GM21360 (cell line): ENCODE results near the gene SOS2.

ENCODE experiments used
- ATAC-seq: cut with Tn5 transposase; IDR thresholded peaks from one replicate; pipeline ENCODE4 v1.9.1; 2021; ENCODE audit warnings: mild to moderate bottlenecking, moderate library complexity; ENCODE audit not compliant: unreplicated experiment

SOS2 gene

DNA sequence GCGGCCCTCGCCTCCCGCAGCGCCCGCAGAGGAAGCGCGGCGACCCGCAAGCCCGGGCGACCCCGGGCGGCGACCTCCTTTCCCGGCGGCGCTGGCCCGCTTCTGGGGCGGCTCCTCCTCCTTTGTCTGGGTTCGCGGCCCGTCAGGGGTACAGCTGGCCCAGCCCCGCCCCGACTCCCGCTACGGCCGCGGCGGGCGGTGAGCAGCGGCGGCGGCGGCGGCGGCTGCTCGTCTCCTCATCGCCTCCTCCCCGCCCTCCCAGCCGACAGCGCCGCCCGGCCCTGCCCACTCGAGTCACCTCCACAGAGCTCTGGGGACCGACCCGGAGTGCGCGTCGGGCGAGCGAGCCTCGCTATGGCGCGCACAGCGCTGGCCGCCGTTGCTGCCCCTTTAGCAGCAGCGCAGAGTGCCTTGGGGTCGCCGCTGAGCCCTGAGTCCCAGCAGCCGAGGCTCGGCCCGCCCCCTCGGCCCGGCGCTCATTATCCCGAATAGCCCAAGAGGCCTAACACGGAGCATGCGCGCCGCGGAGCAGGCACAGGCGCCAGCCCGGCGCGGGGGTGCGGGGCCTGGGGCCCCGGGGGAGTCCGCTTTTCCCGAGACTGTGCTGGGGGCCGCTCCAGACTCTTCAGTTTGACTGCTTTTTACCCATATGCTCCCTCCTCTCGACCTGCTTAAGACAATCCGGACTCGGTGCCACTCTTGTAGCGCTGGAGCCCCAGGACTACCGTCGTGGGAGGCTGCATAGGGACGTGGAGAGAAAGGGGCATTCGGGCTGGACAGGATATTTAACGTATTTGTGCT is at the start of gene SOS2:
Gene SOS2 (minus strand): TSS at position 104 of the 801 bp plus-strand sequence. CDS start 295 bp downstream, outside the sequence.
- ATAC-seq, result peak; percentile 82

DNA sequence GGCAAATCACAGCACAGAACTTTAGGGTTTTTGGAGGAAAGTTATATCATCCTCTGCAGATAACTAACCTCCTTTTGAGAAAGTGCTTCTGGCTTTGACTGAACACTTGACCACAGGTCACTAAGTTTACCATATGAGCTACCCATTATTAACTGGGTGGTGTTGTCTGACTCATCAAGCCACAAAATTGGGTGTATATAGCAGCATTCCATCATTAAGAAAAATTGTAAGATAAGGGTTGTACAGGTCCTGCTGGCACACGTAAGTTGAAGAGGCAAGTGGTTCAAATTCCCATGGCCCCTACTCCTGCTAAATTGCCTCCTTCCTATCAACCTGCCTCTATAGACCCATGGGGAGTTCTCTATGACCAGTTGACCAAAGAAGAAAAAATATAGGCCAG is 41.1 kb upstream of the SOS2 start:
- ATAC-seq, result no peak

DNA sequence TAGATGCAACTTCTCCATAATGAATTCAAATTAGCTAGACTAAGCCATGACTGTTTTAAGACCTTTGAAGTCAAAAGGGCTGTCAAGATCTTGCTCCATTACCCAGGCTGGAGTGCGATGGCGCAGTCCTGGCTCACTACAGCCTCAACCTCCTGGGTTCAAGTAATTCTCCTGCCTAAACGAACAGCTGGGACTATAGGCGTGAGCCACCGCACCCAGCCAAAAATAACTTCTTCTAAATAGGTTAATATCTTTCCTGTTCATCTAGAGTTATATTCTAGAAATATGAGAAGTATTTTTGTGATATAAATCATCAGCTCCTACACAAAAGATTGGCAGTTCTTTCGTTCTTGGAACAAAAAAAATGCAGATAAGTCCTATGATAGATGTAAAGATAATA is 39.6 kb upstream of the SOS2 start:
- no peak for ATAC-seq

DNA sequence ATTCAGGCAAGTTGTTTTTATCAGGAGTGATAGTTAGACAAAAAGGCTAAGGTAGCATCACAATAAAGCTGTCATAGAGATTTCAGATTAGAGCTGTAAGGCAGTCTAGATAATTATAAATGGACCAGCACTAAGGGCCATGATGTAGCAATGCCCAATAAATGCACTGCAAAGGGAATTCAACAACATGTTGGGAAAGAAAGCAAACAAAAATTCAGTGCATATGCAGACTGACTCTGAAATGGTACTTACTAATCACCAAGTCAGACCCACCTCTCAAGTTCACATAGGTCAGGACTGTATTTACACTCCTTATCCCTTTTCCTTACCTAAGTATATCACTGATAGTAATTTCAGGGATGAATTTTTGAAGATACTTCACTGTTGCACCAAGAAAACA is 33.7 kb upstream of the SOS2 start:
- no peak for ATAC-seq

DNA sequence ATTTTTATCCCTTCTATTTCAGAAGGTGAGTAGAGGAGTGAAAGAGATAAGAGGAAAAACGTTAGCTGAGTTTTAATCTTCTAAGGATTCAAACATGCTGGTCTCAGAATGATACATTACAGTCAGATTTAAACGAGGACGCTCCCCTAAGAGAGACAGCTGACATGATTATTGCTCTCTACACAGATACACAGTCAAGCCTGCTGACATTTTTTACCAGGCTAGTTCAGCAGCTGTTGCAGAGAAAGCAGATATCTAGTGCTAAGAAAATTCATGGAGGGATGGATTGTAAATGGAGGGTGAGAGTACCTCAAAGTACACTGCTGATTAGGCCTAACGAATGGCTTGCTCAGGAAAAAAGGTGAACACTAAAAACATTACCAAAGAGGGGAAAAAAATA is 31.9 kb upstream of the SOS2 start:
- no peak for ATAC-seq

DNA sequence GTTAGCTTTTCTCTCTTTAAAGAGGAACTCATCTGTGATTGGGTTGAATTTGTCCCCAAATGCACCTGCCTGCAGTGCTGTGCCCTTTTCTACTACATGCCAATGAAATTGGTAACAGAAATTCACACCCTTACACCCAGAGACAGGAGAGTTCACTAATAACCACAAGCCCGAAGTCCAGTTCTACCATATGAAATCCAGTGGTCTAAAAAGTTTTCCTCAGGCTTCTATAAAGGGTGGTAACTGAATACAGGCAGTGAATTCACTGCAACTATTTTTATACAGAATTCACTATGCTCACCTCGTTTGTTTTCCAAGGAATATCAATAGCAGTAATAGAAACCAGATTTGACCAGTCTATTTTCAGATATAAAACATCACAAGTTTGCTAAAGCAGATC is 31.5 kb upstream of the SOS2 start:
- no peak for ATAC-seq

DNA sequence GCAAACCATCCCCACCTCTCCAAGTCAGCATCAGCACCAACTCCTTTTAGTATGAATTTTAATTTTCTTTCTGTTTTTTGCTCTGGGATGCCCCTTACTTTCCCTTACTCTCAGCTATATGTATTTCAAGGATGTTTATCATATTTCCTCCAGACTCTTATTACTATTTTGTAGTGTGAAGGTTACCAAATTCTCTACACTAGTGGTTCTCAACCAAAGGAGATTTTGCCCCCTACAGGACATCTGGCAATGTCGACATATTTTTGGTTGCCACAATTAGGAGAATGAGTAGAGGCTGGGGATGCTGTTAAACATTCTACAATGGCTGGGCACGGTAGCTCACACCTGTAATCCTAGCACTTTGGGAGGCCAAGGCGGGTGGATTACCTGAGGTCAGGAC is 29.1 kb upstream of the SOS2 start:
- no peak for ATAC-seq

DNA sequence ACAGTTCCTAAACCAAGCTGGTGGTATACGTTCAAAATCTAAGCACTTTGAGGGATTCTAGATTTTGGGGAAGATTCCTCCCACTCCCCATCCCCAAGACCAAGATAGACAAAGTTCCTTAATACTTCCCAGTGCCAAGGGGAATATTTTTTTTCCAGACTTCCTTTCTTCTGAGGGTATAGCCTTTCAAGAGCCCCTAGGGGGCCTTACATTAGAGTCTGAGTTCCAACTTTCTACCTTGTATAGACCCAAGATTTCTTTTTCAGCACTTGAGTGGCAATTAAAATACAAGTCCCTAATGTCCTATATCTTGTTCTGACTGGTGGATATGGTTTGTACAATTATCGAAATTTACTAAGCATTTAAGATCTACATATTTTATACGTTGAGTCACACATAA is 28.7 kb upstream of the SOS2 start:
- ATAC-seq, result no peak

DNA sequence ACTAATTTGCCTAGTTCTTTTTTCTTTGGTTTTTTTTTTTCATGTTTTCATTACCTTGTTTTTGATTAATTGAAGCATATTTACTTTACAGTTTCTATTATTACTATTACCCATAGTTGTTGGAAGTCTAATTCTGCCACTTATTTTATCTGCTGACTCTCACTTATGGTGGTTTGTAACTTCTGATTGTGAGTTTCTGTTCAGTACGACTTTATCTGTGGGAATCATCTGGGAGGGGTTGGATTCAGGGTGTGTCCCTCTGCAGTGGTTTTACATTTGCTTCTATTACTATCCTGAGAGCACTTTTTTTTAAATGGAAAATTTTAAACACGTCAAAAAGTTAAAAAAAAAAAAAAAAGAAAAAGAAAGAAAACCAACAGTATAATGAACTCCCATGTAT is 26.4 kb upstream of the SOS2 start:
- ATAC-seq, result no peak

DNA sequence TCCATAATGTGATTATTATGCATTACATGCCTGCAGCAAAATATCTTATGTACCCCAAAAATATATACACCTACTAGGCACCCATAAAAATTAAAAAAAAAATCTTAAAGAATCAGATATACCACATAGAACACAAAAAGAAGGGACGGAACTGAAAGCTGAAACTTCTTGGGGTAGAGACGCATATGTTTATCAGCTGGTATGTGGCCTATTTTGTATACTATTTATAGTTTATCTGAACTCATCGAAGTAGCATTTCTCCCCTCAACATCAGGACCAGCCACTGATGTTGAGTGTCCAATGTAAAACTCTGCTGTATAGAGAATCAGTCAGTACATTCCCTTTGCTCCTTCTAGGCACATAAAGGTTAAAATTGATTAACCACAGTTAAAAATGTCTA is 22.9 kb upstream of the SOS2 start:
- ATAC-seq, result no peak

DNA sequence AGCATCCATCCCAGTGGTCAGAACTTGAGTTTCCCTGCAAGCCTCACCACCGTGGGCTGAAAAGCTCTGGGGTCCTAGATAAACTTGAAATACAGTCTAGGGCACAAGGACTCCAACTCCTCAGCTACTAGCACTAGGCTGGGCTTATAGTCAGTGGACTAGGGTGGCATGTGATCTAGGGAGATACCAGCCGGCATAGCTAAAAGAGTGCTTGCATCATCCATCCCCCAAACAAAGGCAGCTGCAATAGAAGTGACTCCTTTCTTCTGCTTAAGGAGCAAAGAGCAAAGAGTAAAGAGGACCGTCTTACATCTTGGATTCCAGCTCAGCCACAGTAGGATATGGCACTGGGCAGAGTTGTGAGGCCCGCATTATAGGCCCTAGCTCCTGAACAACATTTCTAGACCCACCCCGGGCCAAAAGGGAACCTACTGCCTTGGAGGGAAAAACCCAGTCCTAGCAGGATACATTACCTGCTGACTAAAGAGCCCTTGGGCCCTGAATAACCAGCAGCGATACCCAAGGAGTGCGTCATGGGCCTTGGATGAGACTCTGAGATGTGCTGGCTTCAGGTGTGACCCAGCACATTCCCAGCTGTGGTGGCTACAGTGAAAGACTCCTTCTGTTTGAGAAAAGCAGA is 17.9 kb upstream of the SOS2 start:
- no peak for ATAC-seq

DNA sequence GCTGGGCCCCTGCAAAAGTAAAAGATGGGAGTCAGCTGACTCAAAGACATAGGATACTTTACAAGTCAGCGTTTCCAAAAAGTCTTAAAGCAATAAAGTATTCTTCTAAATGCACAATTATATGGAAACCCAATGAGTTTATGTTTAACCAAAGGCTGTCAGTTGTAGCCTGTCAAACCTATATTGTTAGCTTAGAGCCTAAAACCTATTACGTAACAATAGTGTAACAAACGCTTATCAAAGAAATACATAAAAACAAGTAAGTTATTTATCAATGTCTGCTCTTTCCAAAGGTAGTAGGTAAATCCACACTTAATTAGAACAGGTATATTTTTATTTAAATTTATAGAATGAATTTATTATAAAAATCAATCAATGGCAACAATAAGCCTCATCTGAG is 15.9 kb upstream of the SOS2 start:
- no peak for ATAC-seq

DNA sequence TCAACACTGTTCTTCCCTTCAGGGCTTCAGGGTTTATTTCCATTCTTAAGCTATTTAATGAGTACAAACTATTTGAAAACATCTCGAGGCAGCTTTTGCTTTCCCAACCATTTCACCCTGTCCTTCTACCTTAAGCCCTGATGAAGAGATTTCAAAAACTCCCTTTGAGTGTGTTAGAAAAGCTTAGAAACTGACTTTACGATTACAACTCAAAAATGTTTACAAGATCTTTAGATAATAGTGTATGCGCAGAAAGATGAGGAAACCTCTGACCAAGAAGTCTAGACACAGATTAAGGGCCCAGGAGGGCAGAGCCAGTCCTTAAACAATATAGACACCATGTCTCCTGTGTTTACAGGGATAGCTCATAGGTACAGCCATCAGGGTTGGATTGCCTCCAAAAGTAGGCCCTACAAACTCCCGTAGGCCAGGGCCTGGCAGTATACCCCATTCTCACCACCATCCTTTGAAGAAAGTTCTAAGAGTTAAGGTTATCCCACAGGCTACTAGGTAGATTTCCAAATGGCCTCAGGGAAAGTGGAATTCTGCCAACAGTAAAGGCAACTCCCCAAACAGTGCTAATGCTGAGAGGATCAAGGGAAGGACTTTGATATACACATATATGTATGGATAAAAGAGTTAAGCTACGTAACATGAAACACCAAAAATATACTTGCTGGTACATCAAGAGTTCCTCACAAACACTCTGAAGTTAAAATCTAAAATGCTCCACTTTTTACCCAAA is 11.4 kb upstream of the SOS2 start:
- no peak for ATAC-seq

DNA sequence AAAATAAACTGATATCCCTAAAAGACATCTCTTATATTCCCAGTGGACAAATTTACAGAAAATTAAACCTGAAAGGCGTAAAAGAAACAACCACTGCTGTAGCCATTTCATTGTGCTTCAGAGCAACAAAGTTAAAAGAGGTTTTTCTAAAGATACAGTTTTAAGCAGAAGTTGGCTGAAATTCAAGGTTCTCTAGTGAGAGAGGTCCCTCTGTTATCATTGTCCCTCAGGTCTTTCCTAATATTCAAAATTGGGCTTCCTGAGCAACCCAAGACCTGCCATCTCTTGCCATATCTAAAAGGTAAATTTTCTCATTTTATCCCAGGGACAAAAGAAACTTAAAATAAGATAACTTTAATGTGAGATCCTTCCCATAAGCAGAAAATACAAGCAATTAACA is 10.7 kb upstream of the SOS2 start:
- ATAC-seq, result no peak

DNA sequence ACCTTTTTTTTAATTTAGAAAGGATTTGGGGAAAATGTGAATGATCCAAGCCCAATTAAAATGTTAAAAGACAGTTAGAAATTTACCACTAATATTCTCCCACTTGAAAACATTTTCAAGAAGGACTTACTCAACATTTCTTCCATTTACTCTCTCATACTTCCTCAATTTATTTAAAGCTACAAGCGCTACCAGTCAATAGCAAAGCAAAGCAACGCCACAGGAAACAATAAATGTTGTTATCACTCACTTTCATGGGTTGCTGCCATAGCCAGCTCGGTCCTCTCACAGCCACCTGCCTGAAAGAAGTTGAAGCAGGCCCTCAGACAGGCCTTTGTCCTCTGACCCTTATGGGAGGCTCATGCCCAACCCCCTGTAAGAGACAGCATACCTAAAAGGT is 6.0 kb upstream of the SOS2 start:
- no peak for ATAC-seq

DNA sequence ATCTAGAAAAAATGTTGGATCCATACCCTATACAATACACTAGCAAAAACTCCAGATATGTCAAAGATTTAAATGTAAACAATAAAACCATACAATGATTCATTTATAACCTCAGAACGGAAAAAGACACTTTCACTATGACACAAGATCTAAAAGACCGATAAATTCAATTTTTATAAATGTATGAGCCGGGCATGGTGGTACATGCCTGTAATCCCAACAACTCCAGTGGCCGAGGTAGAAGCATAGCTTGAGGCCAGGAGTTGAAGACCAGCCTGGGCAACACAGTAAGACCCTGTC is 2.5 kb upstream of the SOS2 start:
- no peak for ATAC-seq

DNA sequence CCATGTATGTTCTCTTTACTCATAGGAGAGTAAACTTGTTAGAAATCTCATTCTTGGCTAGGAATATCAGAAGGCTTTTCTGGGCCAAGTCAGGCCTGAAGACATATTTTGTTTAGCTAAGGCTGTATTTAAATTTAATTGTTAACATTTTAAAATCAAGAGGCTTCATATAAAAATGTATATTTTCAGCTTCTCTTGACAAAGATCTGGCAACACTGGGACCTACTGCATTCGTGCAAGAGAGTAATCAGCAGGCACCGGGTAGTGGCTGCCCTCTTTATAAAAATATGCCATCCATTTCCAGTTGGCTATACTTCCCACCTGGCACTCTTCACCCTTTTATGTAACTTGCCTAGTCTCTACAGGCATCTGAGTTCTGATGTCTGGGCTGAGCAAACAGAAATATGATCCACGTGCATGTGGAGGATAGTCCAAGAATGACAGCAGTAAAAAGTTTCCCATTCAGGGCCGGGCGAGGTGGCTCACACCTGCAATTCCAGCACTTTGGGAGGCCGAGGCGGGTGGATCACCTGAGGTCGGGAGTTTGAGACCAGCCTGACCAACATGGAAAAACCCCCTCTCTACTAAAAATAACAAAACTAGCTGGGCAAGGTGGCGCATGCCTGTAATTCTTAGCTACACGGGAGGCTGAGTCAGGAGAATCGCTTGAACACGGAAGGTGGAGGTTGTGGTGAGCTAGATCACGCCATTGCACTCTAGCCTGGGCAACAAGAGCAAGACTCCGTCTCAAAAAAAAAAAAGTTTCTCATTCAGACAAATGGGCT is 2.0 kb upstream of the SOS2 start:
- ATAC-seq, result no peak

DNA sequence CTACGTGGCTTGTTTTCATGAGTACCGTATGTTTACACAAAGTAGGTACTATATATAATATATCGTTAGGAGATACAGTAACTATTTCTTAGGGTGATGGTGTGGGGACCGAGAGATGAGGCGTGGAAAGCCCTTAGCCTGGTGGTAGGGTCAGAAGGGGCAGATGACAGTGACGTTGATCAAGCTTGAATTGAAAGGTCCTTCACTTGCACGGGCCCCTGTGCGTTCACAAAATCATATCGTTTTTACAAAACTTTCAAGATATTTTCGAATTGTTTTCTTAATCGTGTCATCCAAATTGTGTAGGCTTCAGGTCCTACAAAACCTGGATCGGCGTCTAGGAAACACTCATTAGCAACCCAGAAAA is 881 bp upstream of the SOS2 start:
- no peak for ATAC-seq

DNA sequence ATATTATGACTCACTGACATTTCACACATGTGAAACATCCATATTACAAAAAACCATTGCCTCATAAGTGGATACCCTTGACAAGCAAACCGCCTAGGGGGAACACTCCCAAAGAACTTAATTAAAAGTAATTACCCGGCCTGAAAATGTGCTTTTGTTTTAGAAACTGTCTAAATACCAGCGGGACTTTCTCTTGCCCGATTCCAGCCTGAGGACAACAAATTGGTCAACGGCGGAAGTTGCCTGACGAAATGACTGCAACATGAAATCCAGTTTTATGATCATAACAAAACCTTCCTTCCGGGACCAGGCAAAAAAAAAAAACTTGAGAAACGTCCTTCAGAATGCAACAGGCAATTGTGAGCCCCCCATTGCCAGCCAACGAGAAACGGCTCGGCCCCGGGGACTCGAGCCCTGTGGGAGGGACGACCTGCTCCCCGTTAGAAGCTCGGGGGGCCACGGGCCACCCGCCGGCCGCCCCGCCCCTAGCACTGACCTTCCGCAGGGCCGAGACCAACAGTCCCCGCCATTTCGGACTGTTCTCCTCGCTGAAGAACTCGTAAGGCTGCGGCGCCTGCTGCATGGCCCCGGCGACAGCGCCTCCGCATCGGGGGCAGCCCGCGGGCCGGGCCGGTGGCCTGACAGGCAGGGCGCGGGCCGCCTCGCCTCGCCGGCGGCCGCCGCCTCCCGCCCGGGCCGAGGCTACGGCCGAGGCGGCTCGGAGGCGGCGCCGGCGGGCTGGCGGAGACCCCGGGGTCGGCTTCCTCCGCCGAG is 490 bp downstream of the SOS2 start:
- peak; percentile 25 for ATAC-seq

DNA sequence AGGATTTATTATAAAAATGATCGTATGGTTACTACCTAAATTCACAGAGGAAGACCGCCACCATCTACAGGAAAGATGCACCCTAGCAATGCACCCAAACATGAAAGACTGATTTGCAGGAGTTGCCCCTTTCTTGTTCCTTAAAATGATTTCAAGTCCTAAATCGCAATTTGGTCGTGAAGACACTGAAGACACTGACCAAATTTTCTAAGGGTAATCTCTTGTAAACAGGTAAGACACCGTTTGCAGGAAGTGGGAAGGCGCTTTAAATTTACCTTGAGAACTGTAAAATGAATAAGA is 1.0 kb downstream of the SOS2 start:
- no peak for ATAC-seq

DNA sequence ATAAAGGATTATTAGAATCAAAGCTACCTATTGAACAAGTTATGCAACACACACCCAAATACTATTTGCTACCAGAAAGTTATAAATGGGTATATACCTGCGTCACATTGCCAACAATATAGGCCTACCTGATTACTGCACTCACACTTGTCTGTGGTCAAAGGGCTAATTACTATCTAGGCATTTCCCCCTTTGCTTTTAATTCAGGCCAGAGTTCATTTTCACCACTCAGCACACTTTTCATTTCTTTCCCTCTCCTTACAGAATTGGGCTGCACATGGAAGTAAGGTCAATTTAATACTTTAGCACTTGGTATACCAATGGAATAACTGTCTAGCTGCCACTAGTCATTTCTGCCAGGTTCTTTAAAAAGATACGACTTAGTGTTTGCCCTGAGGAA is 1.7 kb downstream of the SOS2 start:
- ATAC-seq, result no peak
